ENCODE measurements around the gene FARSB. TPM values are rescaled to one million over a fixed set of nuclear protein-coding genes. Genes with fewer than 3 reads are reported as not detected.
A peak's percentile ranks its signal among the peaks of the same experiment; 100 is the strongest.

FARSB gene
- total RNA-seq, 1 donor, result 25.9 TPM

- DNase-seq (ENCODE audit: low read depth), result no peak
- H3K4me3 ChIP-seq (ENCODE audit: low read depth, low read length), result no peak overlapping the region
- peak; percentile 20 for TF ChIP-seq CTCF (IDR thresholded peaks at IDR 0.05; ENCODE audit: insufficient read depth, low read depth, low read length)
These were observed 22.1 kb upstream of the FARSB start for GRCh38 chr2:222677981-222678380.

- TF ChIP-seq CTCF (IDR thresholded peaks at IDR 0.05; ENCODE audit: insufficient read depth, low read depth, low read length), result no peak
- H3K4me3 ChIP-seq (ENCODE audit: low read depth, low read length), result no peak overlapping the region
- DNase-seq (ENCODE audit: low read depth), result no peak
These were observed 18.0 kb upstream of the FARSB start for GRCh38 chr2:222673883-222674282.

GRCh38 chr2:222673273-222673672, 17.4 kb upstream of the FARSB start:
- no peak for TF ChIP-seq CTCF (IDR thresholded peaks at IDR 0.05; ENCODE audit: insufficient read depth, low read depth, low read length)
- no peak overlapping the region for H3K4me3 ChIP-seq (ENCODE audit: low read depth, low read length)

DNA sequence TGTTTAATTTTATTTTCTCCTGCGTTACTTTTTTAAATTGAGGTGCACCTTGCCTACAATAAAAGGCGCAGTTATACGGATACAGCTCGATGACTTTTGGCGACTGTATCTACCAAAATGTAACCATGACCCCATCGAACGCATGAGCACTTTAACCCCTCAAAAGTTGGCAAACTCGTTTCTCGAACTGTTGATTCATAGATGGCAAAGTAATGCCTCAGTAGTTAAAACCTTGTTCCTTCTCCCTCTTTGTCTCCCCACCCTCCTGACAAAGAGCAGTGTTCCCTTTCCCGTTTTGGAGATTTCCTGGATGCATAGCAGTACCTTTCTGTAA, 16.1 kb upstream of the FARSB start:
- peak overlapping the region; percentile 45 for H3K4me3 ChIP-seq (ENCODE audit: low read depth, low read length)
- no peak for TF ChIP-seq CTCF (IDR thresholded peaks at IDR 0.05; ENCODE audit: insufficient read depth, low read depth, low read length)
- DNase-seq (ENCODE audit: low read depth), result no peak

More at GRCh38 chr2:222673273-222673672, 17.4 kb upstream of the FARSB start:
- no peak for DNase-seq (ENCODE audit: low read depth)

GRCh38 chr2:222671259-222672067, 15.6 kb upstream of the FARSB start, which contains the start of gene MOGAT1:
Gene MOGAT1, plus strand, starts transcription at chr2:222671658. Its CDS starts 128 bp downstream, at chr2:222671786.
- no peak for DNase-seq (ENCODE audit: low read depth)
- peak within 1 kb of the TSS; percentile 45 for H3K4me3 ChIP-seq (ENCODE audit: low read depth, low read length)
- no peak for TF ChIP-seq CTCF (IDR thresholded peaks at IDR 0.05; ENCODE audit: insufficient read depth, low read depth, low read length)

DNA sequence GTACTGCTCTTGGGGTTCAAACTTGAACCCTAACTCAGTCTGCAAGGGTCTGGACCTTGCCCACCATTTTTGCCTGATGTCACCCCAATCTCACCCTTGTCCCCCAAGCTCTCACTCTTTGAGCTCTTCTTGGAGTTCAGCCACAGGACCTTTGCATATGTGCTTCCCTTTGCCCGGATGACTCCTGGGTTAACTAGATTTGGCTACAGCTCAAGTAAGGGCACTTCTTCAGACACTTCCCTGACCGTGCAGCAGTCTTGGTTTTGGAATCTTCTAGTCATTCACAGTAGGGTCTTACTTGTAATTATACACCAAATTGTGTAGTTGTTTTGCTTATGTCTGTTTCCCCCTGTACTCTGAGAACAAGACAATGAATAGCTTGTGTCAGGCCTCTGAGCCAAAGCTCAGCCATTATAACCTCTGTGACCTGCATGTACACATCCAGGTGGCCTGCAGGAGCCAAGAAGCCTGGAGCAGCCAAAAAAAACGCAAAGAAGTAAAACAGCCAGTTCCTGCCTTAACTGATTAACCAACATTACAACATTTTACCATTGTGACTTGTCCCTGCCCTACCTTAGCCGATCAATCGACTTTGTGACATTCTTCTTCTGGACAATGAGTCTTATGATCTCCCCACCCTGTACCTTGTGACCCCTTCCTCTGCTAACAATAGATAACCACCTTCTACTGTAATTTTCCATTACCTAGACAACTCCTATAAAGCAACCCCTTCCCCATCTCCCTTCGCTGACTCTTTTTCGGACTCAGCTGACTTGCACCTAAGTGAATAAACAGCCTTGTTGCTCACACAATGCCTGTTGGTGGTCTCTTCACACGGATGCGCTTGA, 14.5 kb upstream of the FARSB start:
- no peak for TF ChIP-seq CTCF (IDR thresholded peaks at IDR 0.05; ENCODE audit: insufficient read depth, low read depth, low read length)
- H3K4me3 ChIP-seq (ENCODE audit: low read depth, low read length), result no peak overlapping the region
- DNase-seq (ENCODE audit: low read depth), result no peak
